GM12874 (cell line): Measurements from ENCODE around the gene OR4F15.

Experiments
- TF ChIP-seq, protein P1 (sequence below): IDR thresholded peaks from 2 replicates; pipeline ENCODE4 v1.5.1; 2011; ENCODE audit warnings: low read depth, mild to moderate bottlenecking, control low read depth, low read length, moderate library complexity; ENCODE audit not compliant: insufficient read depth

OR4F15 gene

GRCh38 chr15:101805605-101806345, 6.2 kb upstream of the OR4F15 start:
- TF ChIP-seq, protein P1, sequence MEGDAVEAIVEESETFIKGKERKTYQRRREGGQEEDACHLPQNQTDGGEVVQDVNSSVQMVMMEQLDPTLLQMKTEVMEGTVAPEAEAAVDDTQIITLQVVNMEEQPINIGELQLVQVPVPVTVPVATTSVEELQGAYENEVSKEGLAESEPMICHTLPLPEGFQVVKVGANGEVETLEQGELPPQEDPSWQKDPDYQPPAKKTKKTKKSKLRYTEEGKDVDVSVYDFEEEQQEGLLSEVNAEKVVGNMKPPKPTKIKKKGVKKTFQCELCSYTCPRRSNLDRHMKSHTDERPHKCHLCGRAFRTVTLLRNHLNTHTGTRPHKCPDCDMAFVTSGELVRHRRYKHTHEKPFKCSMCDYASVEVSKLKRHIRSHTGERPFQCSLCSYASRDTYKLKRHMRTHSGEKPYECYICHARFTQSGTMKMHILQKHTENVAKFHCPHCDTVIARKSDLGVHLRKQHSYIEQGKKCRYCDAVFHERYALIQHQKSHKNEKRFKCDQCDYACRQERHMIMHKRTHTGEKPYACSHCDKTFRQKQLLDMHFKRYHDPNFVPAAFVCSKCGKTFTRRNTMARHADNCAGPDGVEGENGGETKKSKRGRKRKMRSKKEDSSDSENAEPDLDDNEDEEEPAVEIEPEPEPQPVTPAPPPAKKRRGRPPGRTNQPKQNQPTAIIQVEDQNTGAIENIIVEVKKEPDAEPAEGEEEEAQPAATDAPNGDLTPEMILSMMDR, result no peak

GRCh38 chr15:101807345-101807945, 4.6 kb upstream of the OR4F15 start:
- TF ChIP-seq, protein P1, result no peak

DNA sequence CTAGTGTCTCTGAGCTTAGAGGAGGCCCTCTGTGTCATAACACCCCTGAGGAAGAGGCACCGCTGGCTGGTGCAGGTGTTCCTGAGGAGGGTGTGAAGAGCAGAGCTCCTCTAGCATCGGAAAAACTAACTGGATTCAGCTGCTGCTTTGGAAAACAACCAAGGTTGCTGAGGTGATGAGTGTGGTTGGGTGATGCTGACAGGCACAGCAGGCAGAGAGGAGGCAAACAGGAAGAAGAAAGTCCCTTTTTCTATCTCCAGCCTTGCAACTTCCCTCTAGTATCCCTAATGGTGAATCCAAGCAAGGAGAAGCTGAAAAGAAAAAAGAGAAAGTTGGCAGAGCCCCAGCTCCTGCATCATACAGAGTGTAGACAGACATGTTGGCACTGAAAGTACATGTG, 3.8 kb upstream of the OR4F15 start:
- TF ChIP-seq, protein P1, result no peak

- TF ChIP-seq, protein P1, result no peak
Observed at GRCh38 chr15:101810456-101810855, 1.5 kb upstream of the OR4F15 start.

DNA sequence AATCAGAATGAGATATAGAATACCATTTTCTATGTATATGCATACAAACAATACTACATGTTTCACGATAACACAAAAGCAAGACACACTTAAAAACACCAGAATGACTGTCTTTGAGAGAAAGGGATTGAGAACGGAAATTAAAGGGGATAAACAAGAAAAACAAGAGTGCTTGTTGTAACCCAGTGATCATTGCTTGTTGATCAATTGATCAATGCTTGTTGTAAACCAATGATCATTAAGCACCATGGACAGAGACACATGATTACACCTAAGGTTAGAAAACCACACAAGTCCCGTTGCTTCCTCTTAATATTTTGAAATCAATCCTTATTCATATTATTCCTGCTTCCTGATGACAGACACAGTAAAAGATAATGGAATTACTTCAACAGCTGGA, 1.1 kb upstream of the OR4F15 start:
- TF ChIP-seq, protein P1, result no peak

- TF ChIP-seq, protein P1, result no peak
Observed at GRCh38 chr15:101813803-101814534, 2.0 kb downstream of the OR4F15 start.

DNA sequence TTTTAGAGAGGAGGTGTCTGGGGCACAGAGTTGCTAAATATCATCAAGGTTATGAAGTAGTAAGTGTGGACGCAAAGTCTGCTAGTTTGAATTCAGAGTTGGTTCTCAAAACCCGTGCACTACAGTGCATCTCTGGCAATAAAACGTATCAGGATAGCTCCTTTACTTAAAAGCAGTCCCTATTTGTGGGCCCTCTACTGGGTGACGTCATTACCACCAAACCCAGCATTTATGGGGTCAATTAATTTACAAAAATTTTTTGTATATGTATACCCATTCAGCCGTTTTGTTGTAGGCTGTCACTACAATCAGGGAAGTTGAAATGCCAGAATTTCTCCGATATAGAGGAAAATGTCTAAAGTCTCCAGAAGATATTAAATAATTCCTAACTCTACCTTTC, 8.8 kb downstream of the OR4F15 start:
- TF ChIP-seq, protein P1, result no peak
